SK-N-SH treated with all-trans-retinoic acid at 6 μM for 48 hours (cell line): ENCODE results near the gene TRAK1.

Experiments used
- ARNTL ChIP-seq: fragments of 450-650 bp; formaldehyde crosslinking; IDR thresholded peaks from 2 replicates; pipeline ENCODE4 v1.5.0; 2020; ENCODE audit warnings: low read depth, mild to moderate bottlenecking, moderate library complexity, borderline replicate concordance
- CSRNP3 ChIP-seq: fragments of 250-450 bp; sonication (Bioruptor Pico); IDR thresholded peaks from 2 replicates; pipeline ENCODE4 v1.5.1; 2021; ENCODE audit warnings: mild to moderate bottlenecking, moderate library complexity
- PATZ1 ChIP-seq: fragments of 250-450 bp; sonication (Bioruptor Pico); IDR thresholded peaks from 2 replicates; pipeline ENCODE4 v1.8.0; 2020; ENCODE audit warnings: mild to moderate bottlenecking, moderate library complexity, borderline replicate concordance
- PPARA ChIP-seq: fragments of 250-450 bp; sonication (Bioruptor Pico); IDR thresholded peaks from 2 replicates; pipeline ENCODE4 v1.5.0; 2020; ENCODE audit warnings: mild to moderate bottlenecking, borderline replicate concordance
- ZFP3 ChIP-seq: fragments of 250-450 bp; sonication (Bioruptor Pico); IDR thresholded peaks from 2 replicates; pipeline ENCODE4 v1.5.0; 2020; ENCODE audit warnings: mild to moderate bottlenecking, moderate library complexity

- TF ChIP-seq PATZ1 (CRISPR knock-in tag) (no peak), ZFP3 (CRISPR knock-in tag) (no peak), CSRNP3 (CRISPR knock-in tag) (no peak), ARNTL (no peak), PPARA (CRISPR knock-in tag) (no peak)
Observed at GRCh38 chr3:42224178-42224577, 133.0 kb downstream of the TRAK1 start.
